Activated CD4-positive, alpha-beta T cell treated with anti-CD3 and anti-CD28 coated beads for 4 hours (primary cell): ENCODE results near the gene WWC1.

Source experiments
- DNase-seq, 2 donors: peaks; one replicate each; pipeline ENCODE4 v3.0.0-alpha.2; 2020

Gene WWC1

GRCh38 chr5:168365581-168366081 is 74.2 kb downstream of the WWC1 start:
- DNase-seq = no peak

DNA sequence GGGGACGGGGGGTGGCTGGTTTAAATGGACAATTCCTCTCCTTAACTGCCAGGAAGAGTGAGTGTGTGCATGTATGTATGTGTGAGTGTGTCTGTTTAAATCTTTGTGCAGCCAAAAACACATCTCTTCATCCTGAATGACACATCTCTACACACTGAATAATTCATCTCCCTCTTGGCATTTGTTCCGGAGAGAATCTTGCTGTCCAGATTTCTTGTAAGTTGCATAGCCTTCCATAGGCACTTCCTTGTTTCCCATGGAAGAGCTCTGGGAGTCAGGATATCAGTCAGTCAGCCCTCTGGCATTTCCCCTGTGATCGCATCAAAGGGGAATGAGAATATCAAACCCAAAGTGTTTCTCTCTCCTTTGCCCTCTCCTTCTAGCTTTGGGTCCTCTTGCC is 74.7 kb downstream of the WWC1 start:
- no peak for DNase-seq

- DNase-seq = no peak
Observed at GRCh38 chr5:168368854-168369253, 77.4 kb downstream of the WWC1 start.

DNA sequence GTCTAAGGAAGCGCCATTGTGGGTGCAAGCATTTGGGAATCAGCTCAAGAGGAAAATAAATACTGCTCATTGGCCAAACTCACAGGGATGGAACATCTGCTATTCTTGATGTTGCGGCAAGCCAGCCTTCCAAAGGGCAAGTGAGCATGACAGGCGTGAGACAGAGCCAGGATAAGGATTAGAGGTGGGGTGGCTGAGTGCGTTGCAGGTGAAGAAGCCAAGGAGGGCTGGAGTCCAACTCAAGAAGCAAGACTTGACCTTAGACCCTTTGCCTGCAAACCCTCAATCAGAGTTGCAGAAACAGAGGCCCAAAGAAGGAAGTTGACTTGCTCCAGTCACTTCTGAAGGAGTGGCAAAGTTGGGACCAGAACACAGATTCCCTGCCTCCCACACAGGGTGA is 79.4 kb downstream of the WWC1 start:
- DNase-seq = no peak

DNA sequence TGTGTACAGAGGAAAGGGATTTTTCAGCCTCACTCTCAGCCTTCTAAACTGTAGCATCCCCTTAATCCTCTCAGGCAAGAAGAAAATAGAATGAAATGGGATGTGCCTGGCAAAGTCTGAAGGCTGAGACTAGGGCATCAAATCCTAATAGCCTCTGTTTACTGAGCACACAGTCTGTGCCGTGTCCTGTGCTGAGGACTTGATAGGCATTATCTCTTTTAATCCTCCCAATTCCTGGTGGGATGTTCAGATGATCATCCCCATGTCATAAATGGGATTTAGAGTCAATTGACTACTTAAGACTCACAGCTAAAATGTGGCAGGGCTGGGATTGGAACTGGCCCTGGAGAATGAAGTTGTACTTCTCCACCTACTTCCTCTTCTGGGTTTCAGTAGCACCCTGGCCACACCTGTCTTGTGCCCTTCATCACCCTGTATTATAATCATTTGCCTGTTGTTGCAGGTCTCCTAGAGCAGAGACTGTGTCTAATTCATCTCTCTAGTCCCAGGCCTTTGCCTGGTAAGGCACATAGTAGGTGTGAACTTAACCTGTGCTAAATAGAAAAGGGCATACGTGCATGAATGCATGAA is 81.0 kb downstream of the WWC1 start:
- DNase-seq = no peak

GRCh38 chr5:168374532-168374931 is 83.1 kb downstream of the WWC1 start:
- no peak for DNase-seq

DNA sequence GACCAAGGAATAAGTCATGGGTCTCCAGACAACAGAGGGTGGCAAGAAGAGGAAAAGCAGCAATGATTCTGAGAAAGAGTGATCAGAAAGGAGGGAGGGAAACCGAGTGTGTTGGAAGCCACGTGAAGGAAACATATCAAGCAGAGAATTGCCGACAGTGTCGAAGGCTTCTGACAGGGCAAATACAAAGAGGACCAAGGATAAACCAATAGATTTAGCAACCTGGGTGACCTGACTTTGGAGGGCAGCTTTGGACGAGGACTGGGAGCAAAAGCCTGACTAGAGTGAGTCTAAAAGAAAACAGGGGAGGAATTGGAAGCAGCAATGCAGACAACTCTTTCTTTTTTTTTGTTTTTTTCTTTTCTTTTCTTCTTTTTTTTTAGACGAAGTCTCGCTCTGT is 83.8 kb downstream of the WWC1 start:
- DNase-seq = no peak

DNA sequence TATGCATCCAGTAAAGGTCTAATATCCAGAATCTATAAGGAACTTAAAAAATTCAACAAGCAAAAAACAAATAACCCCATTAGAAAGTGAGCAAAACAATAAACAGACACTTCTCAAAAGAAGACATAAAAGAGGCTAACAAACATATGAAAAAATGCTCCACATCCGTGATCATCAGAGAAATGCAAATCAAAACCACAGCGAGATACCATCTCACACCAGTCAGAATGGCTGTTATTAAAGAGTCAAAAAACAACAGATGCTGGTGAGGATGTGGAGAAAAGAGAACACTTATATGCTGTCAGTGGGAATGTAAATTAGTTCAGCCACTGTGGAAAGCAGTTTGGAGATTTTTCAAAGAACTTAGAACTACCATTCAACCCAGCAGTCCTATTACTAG is 86.1 kb downstream of the WWC1 start:
- DNase-seq = no peak

DNA sequence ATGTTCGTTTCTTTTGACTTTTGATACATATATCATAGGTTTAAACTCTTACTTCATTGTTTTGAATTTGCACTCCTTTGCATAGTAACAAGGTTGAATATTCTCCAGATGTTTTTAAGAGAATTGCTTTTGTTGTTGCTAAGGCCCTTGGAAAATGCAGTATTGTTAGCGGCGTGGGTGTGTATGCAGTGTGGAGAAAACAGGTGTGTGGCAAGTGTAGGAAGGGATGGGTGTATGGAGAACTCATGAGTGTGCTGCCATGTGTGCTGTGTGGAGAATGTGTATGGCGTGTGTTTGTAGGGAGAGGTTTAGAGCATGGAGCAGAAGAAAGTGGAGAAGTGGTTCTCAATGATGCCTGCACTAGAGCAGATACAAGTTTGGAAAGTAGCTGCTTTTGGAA is 87.3 kb downstream of the WWC1 start:
- DNase-seq = no peak

DNA sequence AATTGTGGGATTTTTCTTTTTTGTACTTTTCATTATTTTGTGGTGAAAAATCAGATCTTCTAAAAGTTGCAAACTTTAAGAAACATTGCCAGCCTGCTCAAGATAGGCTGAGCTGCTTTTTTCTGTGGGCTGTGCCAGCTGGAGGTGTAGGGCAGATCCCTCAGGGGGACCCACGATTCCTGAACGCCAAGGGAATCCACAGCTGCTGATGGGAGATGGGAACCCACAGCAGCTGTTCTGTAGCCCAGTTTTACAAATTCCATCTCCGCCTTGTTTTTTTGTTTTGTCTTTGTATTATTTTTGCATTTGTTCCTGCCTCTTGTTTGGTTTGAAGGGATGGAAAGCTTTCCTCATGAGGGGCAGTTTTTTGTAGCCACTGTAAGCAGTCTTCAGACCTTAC is 91.0 kb downstream of the WWC1 start:
- no peak for DNase-seq

GRCh38 chr5:168390491-168390890 is 99.0 kb downstream of the WWC1 start:
- no peak for DNase-seq

GRCh38 chr5:168393773-168394172 is 102.3 kb downstream of the WWC1 start:
- no peak for DNase-seq

DNA sequence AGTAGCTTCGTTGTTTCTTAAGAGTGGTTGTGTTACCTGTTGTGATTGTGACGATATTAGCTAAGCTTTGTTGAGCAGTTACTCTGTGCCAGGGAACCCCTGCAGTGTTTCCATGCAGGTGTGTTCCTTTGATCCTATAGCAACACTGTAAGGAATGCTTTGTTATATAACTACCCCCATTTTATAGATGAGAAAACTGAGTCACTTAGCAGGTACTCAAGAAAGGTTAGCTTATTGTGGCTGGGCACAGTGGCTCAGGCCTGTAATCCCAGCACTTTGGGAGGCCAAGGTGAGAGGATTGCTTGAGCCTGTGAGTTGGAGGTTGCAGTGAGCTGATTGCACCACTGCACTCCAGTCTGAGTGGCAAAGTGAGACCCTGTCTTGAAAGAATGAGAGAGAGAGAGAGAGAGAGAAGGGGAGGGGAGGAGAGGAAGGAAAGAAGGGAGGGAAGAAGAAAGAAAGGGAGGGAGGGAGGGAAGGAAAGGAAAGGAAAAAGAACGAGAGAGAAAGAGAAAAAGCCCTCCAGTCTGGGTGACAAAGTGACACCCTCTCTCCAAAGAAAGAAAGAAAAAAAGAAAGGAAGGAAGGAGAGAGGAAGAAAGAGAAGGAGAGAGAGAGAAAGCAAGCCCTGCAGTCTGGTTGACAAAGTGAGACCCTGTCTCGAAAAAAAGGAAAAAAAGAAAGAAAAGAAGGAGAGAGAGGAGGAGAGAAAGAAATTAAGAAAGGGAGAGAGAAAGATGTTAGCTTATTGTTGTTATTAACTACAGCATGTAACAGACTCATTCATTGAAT is 109.2 kb downstream of the WWC1 start:
- no peak for DNase-seq

GRCh38 chr5:168401226-168401625 is 109.8 kb downstream of the WWC1 start:
- no peak for DNase-seq

- DNase-seq = no peak
Observed at GRCh38 chr5:168401880-168402279, 110.4 kb downstream of the WWC1 start.

GRCh38 chr5:168404365-168404764 is 112.9 kb downstream of the WWC1 start:
- no peak for DNase-seq

- no peak for DNase-seq
Observed at GRCh38 chr5:168407211-168407610, 115.8 kb downstream of the WWC1 start.

DNA sequence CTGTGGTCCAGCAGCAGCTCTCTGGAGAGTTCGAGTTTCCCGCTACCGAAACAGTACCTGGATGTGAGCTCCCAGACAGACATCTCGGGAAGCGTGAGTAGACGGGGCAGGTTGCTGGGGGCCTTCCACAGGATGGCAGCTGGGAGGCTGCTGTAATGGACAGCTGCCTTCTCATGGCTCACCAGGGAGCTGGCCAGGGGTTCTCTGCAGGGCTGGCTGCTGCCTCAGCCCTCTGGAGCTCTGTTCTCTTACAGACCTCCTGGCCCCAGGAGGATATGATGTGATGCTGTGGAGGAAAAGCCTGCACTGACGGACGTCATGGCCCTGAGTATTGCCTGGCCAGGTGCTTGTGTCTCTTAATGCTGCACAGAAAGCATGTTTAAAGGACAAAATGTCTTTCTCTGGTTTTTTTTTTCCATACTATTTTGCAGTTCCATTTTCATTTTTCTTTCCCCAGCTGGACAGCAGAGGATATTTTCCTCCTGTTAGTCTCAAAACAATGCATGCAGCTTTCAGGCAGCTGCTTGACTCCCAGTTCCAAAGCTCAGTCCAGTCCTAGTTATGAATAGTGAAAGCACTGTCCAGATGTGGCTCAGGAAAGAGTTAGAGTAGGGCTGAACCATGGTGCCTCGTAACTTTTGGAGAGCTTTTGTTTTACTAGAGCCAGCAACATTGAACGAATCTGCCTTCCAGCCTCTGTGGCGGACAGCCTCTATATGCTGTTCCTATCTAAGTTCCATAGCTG is 117.3 kb downstream of the WWC1 start:
- DNase-seq = no peak

DNA sequence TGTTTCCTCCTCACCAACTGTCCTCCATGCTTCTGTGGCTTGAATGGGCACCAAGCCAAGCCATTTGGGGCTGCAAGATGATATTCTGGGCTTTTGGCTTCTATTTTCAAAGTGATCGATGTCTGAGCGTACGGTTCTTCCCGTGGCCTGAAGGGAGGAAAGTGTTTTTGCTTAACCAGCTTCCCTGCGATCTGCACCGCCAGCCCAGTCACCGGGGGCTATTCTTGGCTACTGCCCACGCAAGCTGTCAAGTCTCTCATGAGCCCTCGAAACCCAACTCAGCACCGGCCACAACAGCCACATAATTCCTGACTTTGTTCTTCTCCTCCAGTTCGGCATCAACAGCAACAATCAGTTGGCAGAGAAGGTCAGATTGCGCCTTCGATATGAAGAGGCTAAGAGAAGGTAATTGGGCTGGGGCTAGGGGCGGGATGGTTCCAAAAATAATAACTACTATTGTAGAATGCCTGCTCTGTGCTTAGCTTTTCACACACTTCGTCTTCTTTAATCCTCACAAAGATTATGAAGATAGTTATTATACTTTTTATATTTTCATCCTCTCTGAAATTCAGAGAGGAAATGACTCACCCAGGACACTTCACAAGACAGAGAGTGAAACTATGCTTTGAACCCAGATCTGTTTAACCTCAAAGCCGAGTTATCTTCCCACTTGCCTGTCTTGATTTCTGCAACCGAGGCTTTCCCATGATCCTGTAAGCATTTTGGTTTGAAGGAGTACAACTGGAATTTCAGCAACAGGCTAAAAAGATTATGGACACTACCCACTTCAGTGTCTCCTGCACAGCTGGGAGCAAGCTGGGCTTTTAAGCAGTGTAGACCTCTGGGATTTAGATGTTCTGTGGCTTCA is 118.4 kb downstream of the WWC1 start:
- DNase-seq = peak in 1 of 2 donors; percentile 10

DNA sequence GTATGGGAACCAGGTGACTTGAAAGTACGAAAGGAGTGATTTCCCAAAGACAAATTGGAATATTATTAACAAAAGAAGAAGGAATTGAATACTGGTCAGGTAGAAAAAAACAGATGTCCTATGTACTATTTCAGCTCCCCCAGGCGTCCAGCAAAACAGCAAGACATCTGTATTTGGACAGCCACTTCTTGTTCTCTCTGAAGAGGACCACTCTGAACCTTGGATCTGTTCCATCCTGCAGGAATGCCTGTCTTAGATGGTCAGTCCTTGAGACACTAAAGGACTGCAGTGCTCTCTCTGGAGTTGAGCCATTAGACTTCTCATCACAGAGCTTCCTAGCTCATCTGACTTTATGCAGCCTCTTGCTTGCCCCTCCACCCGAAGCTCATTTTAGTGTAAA is 120.4 kb downstream of the WWC1 start:
- no peak for DNase-seq

DNA sequence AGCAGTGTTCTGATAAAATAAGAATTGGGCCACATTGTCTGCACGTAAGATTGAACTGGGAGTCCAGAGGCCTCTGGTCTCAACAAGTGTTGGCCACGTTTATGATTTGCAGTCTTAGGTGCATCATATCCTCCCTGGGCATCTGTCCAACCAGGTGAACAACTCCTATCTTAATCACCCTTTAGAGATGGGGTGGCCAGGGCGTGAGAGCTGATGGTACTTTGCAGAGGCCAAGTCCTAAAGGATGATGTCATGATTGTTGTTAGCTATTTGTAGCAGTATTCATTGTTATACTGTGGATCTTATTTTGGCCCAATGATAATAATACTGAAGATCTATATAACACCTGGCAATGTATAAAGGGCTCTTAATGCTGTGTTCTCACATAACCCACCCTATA is 121.6 kb downstream of the WWC1 start:
- no peak for DNase-seq

DNA sequence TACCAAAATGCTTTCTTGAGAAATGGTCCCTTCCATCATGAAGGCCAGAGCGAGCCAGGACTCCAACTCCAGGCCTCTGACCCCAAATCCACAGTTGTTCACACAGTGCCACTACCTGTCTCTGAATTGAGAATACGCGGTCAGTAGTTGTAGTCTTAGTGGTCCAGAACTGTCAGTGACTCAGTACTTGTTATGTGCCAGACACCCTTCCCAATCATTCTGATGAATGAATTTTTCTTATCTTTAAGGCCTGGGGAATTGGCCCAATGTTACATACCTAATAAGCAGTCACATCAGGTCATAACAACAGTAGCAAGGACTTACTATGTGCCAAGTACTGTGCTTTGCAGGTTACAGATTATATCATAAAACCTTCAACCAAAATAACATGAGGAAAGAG is 122.2 kb downstream of the WWC1 start:
- DNase-seq = no peak

- DNase-seq = no peak
Observed at GRCh38 chr5:168415401-168415800, 124.0 kb downstream of the WWC1 start.
